HG03025 (cell line): ENCODE results near the gene CHST15.

Experiments used
- ATAC-seq: cut with Tn5 transposase; IDR thresholded peaks from one replicate; pipeline ENCODE4 v1.9.1; 2021; ENCODE audit warnings: mild to moderate bottlenecking, moderate library complexity; ENCODE audit not compliant: unreplicated experiment, low FRiP score

Gene CHST15

GRCh38 chr10:124003481-124003870 is 89.9 kb downstream of the CHST15 start:
- ATAC-seq, result no peak

DNA sequence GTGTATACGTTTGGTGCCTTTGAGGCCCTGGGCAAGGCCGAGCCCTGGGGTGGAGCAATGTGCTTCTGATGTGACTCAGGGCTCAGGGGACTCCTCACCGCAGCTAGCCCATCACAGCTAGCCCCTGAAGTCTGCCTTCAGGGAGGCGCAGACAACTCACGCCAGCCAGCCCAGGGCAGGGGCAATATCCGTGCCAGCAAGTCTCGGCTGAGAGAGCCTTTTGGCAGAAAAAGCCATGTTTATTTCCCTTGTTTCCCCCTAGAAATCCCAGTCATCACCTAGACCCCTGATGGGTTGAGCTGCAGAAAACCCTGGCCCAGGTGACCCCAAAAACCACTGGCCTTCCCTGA is 90.4 kb downstream of the CHST15 start:
- ATAC-seq, result no peak

GRCh38 chr10:124002391-124003069 is 90.9 kb downstream of the CHST15 start:
- ATAC-seq, result no peak

GRCh38 chr10:124001391-124002148 is 91.8 kb downstream of the CHST15 start:
- ATAC-seq, result no peak

- ATAC-seq, result no peak
Measured at GRCh38 chr10:124000792-124001201, 92.6 kb downstream of the CHST15 start.

DNA sequence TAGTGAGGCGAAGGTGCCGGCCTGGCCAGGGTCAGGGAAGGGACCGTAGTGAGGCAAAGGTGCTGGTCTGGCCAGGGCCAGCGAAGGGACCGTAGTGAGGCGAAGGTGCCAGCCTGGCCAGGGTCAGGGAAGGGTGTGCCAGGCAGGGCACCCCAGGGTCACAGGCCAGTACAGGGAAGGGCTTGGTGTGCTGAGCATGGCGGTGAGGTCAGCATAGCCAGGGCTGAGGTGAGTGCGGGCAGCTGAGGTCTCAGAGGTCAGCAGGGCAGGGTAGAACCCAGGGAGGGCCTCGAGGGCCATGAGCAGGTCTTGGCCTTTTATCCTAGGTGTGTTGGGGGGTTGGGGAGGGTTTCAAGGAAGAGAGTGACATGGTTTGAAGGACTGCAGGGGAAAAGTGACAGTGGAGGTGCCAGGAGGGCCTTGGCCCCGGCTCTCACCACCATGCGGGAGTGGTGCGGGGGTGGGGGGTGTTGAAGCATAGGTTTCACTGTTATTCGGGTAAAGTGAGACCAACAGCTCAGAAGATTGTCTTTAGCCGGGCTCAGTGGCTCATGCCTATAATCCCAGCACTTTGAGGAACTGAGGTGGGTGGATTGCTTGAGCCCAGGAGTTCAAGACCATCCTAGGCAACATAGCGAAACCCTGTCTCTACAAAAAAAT is 93.3 kb downstream of the CHST15 start:
- no peak for ATAC-seq

- no peak for ATAC-seq
Measured at GRCh38 chr10:123999261-123999660, 94.1 kb downstream of the CHST15 start.

GRCh38 chr10:123998197-123999141 is 94.9 kb downstream of the CHST15 start:
- ATAC-seq, result no peak

- no peak for ATAC-seq
Measured at GRCh38 chr10:123997486-123998196, 95.8 kb downstream of the CHST15 start.

DNA sequence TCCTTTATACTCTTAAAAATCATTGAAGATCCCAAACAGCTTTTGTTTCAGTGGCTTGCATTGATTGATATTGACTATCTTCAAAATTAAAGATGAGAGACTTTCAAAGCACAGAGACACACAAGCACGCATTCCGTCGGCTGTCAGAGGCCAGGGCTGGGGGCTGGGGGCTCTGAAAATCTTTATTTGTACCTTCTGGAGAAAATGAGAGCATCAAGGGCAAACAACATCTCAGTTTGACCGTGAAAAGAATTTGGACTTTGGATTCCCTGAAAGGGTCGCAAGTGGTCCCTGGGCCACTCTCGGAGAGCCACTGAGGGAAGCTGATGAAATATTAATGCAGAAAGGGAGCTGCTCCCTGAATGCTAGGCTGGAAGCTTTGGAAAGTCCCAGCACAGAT is 96.4 kb downstream of the CHST15 start:
- ATAC-seq, result no peak

DNA sequence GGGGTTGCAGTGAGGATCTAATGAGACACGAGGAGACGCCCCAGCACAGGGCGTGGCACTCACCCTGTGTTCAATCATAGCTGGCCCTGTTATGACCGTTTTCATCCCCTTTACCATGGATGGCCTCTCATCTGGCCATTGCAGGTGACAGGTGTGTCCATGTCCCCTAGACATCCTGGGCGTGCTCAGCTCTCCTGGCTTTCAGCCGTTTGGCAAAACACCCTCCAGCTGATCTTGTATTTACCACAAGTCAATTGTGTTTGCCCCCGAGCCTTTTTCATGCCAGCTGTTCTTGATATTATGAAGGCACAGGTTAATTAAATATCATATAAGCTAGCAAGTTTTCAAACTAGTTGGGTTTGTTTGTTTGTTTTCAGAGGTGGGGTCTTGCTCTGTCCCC is 97.1 kb downstream of the CHST15 start:
- ATAC-seq, result no peak

DNA sequence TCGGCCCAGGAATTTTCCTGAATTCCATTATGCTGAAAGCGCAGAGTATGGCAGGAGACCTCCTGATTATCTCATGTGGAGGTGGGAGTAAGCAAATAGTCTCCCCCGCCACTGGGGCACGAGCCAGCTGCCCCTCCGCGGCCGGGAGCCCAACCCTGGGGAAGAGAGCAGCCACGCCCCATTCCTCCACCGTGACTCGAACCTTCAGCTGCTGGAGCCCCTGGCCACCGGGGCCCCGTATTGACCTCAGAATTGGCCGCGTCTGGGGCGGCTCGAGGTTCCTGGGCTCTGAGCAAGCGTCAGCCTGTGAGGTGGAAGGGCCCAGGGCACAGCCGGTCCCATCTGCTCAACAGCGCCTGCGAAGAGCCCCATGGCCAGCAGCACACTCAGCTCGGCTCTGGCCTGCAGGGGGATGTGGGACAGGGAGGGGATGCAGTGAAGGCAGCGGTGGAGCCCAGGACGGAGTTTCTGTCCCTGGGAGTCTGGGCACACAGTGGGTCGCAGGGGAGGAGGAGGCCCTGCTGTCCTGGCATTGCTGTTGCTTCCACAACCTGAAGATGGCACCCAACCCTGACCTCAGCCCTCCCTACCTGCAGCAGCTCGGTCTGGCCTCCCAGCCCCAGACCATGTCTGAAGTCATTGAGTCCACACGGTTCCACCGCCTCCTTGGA is 97.8 kb downstream of the CHST15 start:
- ATAC-seq, result no peak

GRCh38 chr10:123995082-123995460 is 98.3 kb downstream of the CHST15 start:
- ATAC-seq, result no peak

DNA sequence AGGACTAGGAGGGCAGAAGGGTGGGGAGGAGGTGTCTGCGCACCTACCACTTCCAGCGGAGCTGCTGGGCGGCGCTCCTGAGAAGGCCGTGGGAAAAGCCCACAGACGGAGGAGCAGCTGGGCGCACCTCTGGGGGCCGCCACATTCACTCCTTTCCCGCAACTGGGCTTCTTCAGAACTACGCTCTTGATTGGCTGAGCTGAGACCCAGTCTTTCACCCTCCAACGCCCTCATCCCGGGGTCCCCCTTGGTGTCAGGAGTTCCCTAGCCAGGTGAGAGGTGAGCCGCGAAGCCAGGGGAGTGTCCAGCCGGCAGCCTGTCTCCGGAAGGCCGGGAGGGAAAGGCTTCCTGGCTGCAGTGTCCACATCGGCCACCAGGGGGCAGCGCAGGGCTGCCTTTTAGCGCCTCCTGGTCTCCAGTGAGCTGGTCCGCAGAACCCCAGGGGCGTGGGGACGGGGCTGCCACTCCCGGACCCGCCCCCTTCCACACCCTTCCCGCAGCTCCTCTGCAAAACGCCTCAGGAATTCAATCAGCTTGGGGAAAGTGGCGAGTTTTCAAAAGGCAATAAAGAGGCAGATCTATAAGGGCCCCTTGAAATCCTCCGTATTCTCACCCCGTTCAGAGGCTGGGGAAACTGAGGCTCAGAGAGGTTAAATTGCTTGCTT is 98.8 kb downstream of the CHST15 start:
- peak; percentile 54 for ATAC-seq

- no peak for ATAC-seq
Measured at GRCh38 chr10:123993534-123994416, 99.6 kb downstream of the CHST15 start.

DNA sequence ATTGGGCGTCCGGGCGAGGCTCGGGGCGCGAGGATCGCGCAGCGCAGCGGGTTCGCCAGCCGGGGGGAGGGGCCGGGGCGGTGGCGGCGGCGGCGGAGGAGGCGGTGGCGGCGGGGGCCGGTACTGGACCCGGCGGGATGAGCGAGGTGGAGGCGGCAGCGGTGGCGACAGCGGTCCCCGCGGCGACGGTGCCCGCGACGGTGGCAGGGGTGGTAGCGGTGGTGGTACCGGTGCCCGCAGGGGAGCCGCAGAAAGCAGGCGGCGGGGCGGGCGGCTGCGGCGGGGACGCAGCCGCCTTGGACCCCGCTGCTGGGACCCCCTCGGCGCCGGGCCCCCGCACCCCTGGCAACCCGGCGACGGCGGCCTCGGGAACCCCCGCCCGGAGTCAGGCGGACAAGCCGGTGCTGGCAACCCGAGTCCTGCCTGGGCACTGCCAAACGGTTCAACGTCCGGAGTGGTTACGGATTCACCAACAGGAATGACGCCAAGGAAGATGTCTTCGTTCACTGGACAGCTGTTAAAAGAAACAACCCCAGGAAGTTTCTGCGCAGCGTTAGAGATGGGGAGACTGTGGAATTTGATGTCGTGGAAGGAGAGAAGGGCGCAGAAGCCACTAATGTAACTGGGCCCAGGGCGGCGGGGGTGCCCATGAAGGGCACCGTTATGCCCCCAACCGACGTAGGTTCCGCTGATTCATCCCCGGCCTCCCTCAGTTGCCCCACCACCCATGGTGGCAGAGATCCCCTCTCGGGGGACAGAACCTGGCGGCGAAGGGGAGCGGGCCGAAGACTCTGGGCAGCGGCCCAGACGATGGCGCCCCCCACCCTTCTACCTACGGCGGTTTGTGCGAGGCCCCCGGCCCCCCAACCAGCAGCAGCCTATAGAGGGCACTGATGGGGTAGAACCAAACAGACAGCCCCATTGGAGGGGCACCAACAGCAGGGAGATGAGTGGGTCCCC is 101.5 kb downstream of the CHST15 start:
- ATAC-seq, result no peak

- ATAC-seq, result no peak
Measured at GRCh38 chr10:123990889-123991288, 102.5 kb downstream of the CHST15 start.
